ENCODE measurements around the gene MSGN1.

MSGN1 gene

GRCh38 chr2:17816396-17817245 is at the start of gene MSGN1:
Gene MSGN1, plus strand, starts transcription at chr2:17816460. Its CDS starts 59 bp downstream, at chr2:17816519.
- in situ Hi-C loops (cut with MboI; ENCODE audit: low sequenced_read_pairs) = no loop called here

- in situ Hi-C loops (cut with MboI; ENCODE audit: low sequenced_read_pairs) = no loop called here
Measured at GRCh38 chr2:17768894-17769293, 47.4 kb upstream of the MSGN1 start.

DNA sequence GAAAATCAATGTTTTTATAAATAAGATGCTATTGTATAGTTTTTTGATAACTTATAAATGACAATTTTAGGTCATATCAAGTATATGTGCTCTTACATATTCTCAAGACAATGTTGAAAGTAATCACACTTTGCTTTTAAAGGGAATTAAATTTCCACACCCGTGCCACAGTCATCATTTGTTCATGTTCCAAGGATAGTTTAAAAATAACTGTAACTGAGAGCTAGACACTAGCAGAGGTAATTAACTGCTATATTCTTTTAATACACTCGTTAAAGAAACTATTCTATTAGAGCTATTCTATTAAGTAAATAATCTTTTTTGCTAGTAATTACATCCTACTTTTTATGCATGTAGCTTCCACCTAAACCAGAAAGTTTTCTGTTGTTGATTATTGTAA is 44.3 kb upstream of the MSGN1 start:
- in situ Hi-C loops (cut with MboI; ENCODE audit: low sequenced_read_pairs) = no loop called here

- in situ Hi-C loops (cut with MboI; ENCODE audit: low sequenced_read_pairs) = no loop called here
Measured at GRCh38 chr2:17772532-17772931, 43.7 kb upstream of the MSGN1 start.

DNA sequence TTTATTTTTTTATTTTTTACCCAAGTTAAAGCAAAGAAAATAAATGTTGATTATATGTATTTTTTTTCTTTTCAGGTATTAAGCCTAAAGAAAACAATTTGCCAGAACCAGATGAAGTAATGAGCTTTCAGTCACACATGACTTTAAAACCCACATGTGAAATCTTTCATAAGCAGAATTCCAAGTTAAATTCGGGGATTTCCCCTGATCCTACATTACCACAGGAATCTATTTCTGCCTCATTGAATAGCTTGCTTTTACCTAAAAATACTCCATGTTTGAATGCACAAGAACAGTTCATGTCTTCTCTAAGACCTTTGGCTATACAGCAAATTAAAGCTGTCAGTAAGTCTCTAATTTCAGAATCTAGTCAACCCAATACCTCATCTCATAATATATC is 35.7 kb upstream of the MSGN1 start:
- in situ Hi-C loops (cut with MboI; ENCODE audit: low sequenced_read_pairs) = no loop called here

DNA sequence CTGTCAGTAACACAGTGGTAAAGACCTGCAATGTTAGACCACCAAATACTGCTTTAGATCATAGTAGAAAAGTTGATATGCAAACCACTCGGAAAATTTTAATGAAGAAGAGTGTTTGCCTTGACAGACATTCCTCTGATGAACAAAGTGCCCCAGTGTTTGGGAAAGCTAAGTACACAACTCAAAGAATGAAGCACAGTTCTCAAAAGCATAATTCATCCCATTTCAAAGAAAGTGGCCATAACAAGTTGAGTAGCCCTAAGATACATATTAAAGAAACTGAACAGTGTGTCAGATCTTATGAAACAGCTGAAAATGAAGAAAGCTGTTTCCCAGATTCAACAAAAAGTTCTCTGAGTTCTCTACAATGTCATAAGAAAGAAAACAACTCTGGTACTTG is 34.8 kb upstream of the MSGN1 start:
- in situ Hi-C loops (cut with MboI; ENCODE audit: low sequenced_read_pairs) = no loop called here

DNA sequence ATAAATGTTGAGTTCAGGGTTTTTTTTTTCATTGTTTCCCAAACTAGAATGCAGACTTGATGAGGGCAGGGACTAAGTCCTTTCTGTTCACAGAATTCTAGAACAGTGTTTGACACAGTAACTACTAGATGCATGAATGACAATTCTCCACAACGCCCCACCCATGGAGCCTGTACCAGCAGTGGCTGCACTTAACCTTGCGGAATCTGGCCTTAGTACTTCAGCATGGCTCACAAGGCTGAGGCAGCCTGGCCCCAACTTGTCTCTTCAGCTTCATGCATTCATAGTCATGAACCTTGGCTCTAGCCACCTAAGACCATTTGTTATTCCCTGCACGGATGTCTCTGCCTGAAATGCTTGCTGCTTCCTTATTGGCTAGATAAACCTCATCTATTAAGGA is 29.5 kb upstream of the MSGN1 start:
- in situ Hi-C loops (cut with MboI; ENCODE audit: low sequenced_read_pairs) = no loop called here

GRCh38 chr2:17788773-17789172 is 27.5 kb upstream of the MSGN1 start:
- in situ Hi-C loops (cut with MboI; ENCODE audit: low sequenced_read_pairs) = no loop called here

GRCh38 chr2:17790536-17790935 is 25.7 kb upstream of the MSGN1 start:
- in situ Hi-C loops (cut with MboI; ENCODE audit: low sequenced_read_pairs) = no loop called here

DNA sequence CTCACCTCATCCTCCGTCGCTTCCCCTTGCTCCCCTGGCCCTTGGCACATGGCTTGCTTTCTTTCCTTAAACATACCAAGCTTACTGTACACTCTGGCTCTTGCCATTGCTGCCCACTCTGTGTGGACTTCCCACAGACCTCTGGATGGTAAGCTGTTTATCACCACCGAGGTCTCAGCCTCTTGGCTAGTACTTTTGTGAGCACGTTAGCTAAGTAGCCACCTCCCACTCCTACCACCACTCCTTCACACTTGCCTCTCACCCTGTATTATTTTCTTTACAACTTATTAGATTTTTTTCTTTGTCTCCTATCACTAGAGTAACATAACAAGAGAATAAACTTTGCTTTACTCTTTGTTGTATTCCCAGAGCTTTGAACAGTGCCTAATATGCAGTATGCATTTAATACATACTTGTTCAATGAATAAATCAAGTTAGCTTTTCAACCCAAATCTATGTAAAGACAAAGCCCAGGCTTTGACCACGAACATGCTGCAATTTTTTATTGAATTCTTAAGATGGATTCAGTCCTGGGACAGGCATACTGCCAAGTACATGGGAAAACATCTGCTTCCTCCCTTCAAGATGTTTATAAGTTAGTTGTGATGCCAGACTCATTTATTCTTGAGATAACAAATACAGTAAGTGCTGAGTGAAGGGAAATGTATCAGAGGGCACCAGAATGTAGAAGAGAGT is 25.0 kb upstream of the MSGN1 start:
- in situ Hi-C loops (cut with MboI; ENCODE audit: low sequenced_read_pairs) = no loop called here

DNA sequence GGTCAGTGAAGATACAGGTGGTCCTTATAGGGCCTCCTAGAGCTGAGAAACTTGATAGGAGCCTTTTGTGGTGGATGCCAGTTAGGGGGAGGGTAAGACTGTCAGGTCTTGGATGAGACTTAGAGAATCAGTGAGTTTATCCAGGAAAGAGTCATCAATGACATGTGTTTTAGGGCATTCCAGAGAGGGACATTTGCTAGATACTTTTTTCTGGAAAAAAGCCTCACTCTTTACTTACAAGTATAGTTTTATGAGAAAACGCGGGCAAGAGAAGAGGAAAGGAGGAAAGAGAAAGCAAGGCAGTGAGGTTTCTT is 24.5 kb upstream of the MSGN1 start:
- in situ Hi-C loops (cut with MboI; ENCODE audit: low sequenced_read_pairs) = no loop called here

DNA sequence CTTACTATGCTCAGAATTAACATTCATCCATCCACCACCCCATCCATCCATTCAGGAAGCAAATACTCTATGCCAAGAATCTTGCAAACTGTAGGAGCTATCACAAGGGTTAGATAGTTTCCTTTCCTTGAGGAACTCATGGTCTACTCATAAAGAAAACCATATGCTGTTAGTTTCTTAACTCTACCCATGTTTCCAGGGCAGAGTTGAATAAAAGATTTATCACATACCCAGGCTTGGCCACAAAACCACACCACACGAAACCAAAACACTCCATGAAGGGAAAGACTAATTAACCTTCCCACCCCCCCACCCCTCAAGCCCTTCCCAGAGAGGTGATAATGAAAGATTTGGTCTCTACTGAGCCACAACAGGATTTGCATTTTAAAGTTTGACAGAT is 23.7 kb upstream of the MSGN1 start:
- in situ Hi-C loops (cut with MboI; ENCODE audit: low sequenced_read_pairs) = no loop called here

DNA sequence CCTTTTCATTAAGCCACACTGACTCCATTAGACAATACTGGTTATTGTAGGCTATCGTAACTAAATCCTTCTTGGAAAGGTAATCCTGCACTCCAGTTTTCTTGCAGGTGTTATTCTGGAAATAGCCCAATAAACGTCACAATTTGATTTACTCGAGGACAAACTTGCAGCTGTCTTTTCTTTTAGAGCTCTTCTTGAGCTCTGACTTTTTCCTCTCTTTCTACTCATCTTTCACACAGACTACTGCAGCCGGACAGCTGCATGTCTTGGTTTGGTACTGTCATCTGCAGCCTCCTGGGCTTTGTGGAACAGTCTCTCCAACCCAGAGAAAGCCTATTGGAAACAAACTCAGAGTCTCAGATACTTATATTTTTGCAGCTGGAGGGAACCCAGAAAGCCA is 23.0 kb upstream of the MSGN1 start:
- in situ Hi-C loops (cut with MboI; ENCODE audit: low sequenced_read_pairs) = no loop called here

DNA sequence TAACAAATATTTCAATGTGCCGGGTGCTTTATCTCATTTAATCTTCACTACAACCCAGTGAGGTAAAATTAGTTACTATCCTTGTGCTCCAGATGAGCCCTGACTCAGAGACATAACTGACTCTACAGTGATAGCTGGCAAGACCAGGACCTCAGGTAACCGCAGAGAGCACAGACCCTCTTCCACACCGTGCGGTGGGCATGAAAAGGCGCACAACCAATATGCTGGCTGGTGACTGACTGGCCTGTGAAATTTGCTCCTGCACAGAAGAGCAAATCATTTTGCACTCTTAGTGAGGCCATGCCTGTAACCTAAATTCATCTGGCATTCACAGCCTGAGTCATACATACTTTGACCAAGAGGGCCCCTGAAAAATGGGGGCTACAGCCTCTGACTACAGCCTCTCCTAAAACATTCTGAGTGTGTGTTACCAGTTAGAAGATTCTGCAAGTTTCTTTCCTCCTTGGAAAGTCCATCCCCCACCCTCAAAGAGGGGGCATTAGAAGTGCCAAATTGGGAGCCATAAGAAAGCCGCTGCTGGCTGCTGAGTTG is 22.4 kb upstream of the MSGN1 start:
- in situ Hi-C loops (cut with MboI; ENCODE audit: low sequenced_read_pairs) = no loop called here

- in situ Hi-C loops (cut with MboI; ENCODE audit: low sequenced_read_pairs) = no loop called here
Measured at GRCh38 chr2:17795309-17795708, 21.0 kb upstream of the MSGN1 start.

- in situ Hi-C loops (cut with MboI; ENCODE audit: low sequenced_read_pairs) = no loop called here
Measured at GRCh38 chr2:17798338-17798737, 17.9 kb upstream of the MSGN1 start.

GRCh38 chr2:17799301-17800120 is 16.7 kb upstream of the MSGN1 start:
- in situ Hi-C loops (cut with MboI; ENCODE audit: low sequenced_read_pairs) = no loop called here

- in situ Hi-C loops (cut with MboI; ENCODE audit: low sequenced_read_pairs) = no loop called here
Measured at GRCh38 chr2:17800219-17800618, 16.0 kb upstream of the MSGN1 start.

DNA sequence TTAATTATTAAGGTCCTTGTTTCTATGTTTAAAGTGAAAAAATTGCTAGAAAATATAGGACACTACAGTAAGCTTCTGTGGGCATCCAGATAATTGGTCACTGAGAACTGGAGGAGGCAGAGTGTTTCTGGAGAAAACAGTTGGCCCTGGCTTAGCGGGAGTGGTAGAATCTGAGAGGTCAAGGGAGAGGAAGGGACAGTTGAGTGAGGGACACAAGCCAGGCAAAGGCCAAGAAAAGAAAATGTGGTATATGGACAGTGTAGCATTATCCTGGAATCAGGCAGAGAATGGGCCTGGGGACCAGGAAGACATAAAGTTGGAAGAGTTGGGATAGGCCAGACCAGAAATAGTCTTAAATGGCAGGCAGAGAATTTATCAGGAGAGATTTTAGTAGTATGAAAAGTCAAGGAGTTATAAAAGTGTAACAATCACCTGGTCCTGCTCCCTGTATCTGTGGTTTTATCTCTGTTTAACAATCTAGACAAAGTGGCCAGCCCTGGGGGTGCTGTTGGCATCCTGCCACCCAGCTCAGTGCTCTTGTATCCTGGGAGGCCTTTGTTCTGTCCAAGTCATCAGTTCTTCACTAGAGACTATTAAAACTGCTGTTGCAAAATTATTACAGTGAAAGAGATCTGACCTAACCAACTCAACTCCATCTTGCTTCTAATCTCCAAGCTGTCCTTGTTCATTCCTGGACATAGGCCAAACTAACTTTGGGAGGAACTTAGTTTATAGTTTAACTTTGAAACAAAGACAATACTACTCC is 15.4 kb upstream of the MSGN1 start:
- in situ Hi-C loops (cut with MboI; ENCODE audit: low sequenced_read_pairs) = no loop called here

GRCh38 chr2:17803497-17803896 is 12.8 kb upstream of the MSGN1 start:
- in situ Hi-C loops (cut with MboI; ENCODE audit: low sequenced_read_pairs) = no loop called here

DNA sequence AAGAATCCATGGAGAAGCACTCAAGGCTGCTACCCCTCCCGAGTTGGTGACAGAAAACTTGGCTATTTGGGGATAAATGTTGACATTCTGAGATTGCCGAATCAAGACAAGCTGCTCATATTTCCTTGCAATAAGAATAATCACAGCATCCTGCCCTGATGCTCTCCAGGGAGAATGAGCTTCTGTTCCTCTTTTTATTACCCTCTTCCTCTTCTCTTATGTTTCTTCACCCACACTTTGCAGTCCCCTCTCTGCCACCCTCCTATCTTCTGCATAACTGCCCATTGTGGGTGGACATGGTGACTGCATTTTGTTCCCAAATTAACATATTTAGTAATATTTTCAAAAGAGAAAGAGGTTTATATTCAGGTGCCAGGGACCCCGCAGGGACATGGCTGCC is 11.9 kb upstream of the MSGN1 start:
- in situ Hi-C loops (cut with MboI; ENCODE audit: low sequenced_read_pairs) = no loop called here
